ENCODE measurements around the gene NYNRIN. TPM values are rescaled to one million over a fixed set of nuclear protein-coding genes. Genes with fewer than 3 reads are reported as not detected.

NYNRIN gene
- total and polyA plus RNA-seq, 2 of the 8 experiments (the other 6 are each of a cell fraction or from before 2014, with no cell fraction given): 15.2 to 18.3 TPM

DNA sequence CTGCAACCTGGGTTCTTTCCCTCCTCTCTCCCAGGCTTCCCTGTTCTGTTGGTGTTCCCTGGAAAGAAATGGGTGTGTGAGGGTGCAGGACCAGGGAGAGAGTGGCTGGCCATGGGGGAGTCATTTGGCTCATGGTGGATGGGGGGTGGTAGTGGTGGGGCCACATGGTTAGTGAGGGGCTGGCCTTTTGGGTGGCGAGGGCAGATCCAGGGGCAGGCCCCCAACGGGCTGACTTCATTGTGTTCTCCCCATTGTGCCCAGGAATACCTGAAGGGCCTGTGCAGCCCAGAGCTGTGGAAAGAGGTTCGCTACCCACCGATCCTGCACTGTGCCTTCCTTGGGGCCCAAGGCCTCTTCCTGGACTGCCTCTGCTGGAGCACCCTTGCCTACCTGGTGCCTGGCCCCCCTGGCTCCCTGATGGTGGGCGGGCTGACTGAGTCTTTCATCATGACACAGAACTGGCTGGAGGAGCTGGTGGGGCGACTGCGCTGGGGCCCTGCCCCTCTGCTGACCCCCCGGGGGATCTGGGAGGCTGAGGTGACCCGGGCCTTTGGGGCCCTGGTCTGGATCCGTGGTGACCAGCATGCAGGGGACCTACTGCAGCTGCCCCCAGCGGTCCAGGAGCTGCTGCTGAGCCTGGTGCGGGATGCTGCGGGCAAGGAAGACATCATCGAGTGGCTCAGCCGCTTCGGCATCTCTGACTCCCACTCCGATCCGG, 9.0 kb downstream of the NYNRIN start:
- Histone ChIP-seq H2AK5ac (ENCODE audit: low read depth, low read length) (no peak overlapping the region), H3K4me3 (ENCODE audit: extremely low read depth in 1 of 4, insufficient read depth in 2 of 4, low read depth in 3 of 4, low read length in 4 of 4) (no peak overlapping the region), H2BK5ac (ENCODE audit: low read depth, low read length) (no peak overlapping the region), H4K20me1 (replicated peaks in 1 of 2; ENCODE audit: control insufficient read depth in 1 of 2, insufficient read depth in 2 of 2, low read length in 2 of 2) (peaks cover 0 to 2% of the 10 kb centered on the region in 2 experiments), H2BK120ac (replicated peaks; ENCODE audit: low read depth, low read length) (no peak overlapping the region), H3K36me3 (ENCODE audit: control insufficient read depth in 2 of 4, insufficient read depth in 4 of 4, low read length in 3 of 4) (no peaks in the 10 kb centered on the region; a peak in 3 of 8 replicates), H2BK20ac (ENCODE audit: low read length) (no peak overlapping the region), H3K27me3 (replicated peaks in 1 of 4; ENCODE audit: control insufficient read depth in 3 of 4, extremely low read depth in 1 of 4, insufficient read depth in 3 of 4, low read length in 3 of 4) (0 out of 7 replicates have a peak, but pooled peaks cover 0 to 2% (median 0%) of the 10 kb centered on the region in 4 experiments), H3K18ac (ENCODE audit: extremely low read depth, low read length) (no peak overlapping the region), H3K9me3 (ENCODE audit: insufficient read depth in 2 of 2, low read depth in 1 of 2, low read length in 1 of 2) (no peaks in the 10 kb centered on the region), H3K79me1 (ENCODE audit: low read depth, low read length) (peaks cover 3% of the 10 kb centered on the region; the same call in 1 of the 2 replicates), H3K4me2 (ENCODE audit: insufficient read depth in 1 of 2, low read depth in 2 of 2, low read length in 2 of 2) (no peak overlapping the region), H2AFZ (ENCODE audit: low read length) (no peak overlapping the region), H3K4ac (replicated peaks; ENCODE audit: insufficient read length, low read depth, low read length) (no peak overlapping the region), H2BK15ac (ENCODE audit: low read length) (no peak overlapping the region), H3K79me2 (ENCODE audit: control insufficient read depth in 1 of 2, insufficient read depth in 2 of 2, low read length in 2 of 2) (no peaks in the 10 kb centered on the region), H4K5ac (ENCODE audit: insufficient read length, low read depth, low read length) (no peak overlapping the region), H4K8ac (ENCODE audit: extremely low read depth, insufficient read depth, low read length) (0 out of 2 replicates have a peak overlapping the region, but pooled peaks have one; percentile 16), H2BK12ac (ENCODE audit: low read depth, low read length) (no peak overlapping the region), H3K9ac (replicated peaks in 1 of 4; ENCODE audit: extremely low read depth in 1 of 4, low read depth in 3 of 4, low read length in 3 of 4) (no peak overlapping the region), H3K4me1 (replicated peaks in 1 of 4; ENCODE audit: control insufficient read depth in 3 of 4, insufficient read depth in 4 of 4, low read length in 3 of 4) (peaks cover 0 to 4% (median 2%) of the 10 kb centered on the region in 4 experiments; a peak in 3 of 7 replicates), H3K23ac (ENCODE audit: insufficient read length) (no peak overlapping the region), H3K23me2 (ENCODE audit: low read depth, low read length) (peaks cover 2% of the 10 kb centered on the region; the same call in 1 of the 2 replicates), H3K27ac (ENCODE audit: low read depth, low read length) (no peak overlapping the region), H3K56ac (replicated peaks; ENCODE audit: insufficient read length, low read depth, low read length) (no peak overlapping the region), H3K14ac (ENCODE audit: insufficient read length) (no peak overlapping the region), H4K91ac (replicated peaks; ENCODE audit: insufficient read length, low read length) (no peak overlapping the region)
- ChIA-PET POLR2A (ENCODE audit: partially characterized antibody) (interaction anchor here (0.6 to 5.0 kb wide), 6 partner anchors 9 to 165 kb away, joined by 3 to 25 read pairs (median 4); partner anchors contain the start of genes CBLN3, KHNYN, NYNRIN and TINF2), CTCF (ENCODE audit: partially characterized antibody) (interaction anchor here (0.5 to 10.7 kb wide), 17 partner anchors 11 to 1149 kb away, joined by 3 to 78 read pairs (median 5); partner anchors contain the start of genes ADCY4 and RIPK3)
- WGBS, 2 experiments (ENCODE audit: extremely low coverage in 1 of 2, insufficient coverage in 1 of 2, insufficient read length in 1 of 2, insufficient replicate concordance in 2 of 2, low coverage in 1 of 2, low lambda C conversion rate in 2 of 2, missing lambda C conversion rate in 1 of 2): 93% methylated on average over 15 of the region's 18 CpGs; no CpG with 5 or more reads in 1 of the 2 experiments
- DNase-seq (ENCODE audit: low read depth in 1 of 2, low spot score in 2 of 2) (no peak), FAIRE-seq (no peak)
- TF ChIP-seq, protein P1, sequence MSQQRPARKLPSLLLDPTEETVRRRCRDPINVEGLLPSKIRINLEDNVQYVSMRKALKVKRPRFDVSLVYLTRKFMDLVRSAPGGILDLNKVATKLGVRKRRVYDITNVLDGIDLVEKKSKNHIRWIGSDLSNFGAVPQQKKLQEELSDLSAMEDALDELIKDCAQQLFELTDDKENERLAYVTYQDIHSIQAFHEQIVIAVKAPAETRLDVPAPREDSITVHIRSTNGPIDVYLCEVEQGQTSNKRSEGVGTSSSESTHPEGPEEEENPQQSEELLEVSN (IDR thresholded peaks at IDR 0.05): no peak
- no peak for TF ChIP-seq KDM1A (IDR thresholded peaks at IDR 0.05; ENCODE audit: borderline replicate concordance, low read length)
- no peak for TF ChIP-seq YY1 (IDR thresholded peaks at IDR 0.05; ENCODE audit: low read depth, low read length)
- TF ChIP-seq, protein P2, sequence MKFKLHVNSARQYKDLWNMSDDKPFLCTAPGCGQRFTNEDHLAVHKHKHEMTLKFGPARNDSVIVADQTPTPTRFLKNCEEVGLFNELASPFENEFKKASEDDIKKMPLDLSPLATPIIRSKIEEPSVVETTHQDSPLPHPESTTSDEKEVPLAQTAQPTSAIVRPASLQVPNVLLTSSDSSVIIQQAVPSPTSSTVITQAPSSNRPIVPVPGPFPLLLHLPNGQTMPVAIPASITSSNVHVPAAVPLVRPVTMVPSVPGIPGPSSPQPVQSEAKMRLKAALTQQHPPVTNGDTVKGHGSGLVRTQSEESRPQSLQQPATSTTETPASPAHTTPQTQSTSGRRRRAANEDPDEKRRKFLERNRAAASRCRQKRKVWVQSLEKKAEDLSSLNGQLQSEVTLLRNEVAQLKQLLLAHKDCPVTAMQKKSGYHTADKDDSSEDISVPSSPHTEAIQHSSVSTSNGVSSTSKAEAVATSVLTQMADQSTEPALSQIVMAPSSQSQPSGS (IDR thresholded peaks at IDR 0.05; ENCODE audit: low read length): no peak
- TF ChIP-seq RNF2 (IDR thresholded peaks at IDR 0.05; ENCODE audit: borderline replicate concordance, low read depth, low read length, missing control alignments, poor library complexity, severe bottlenecking): no peak
- TF ChIP-seq SP1 (IDR thresholded peaks at IDR 0.05; ENCODE audit: low read depth, low read length): no peak
- TF ChIP-seq NANOG (IDR thresholded peaks at IDR 0.05; ENCODE audit: insufficient read depth, low read depth, low read length, poor library complexity, severe bottlenecking): no peak
- TF ChIP-seq FOSL1 (IDR thresholded peaks at IDR 0.05; ENCODE audit: insufficient read depth, low read depth, low read length): no peak
- no peak for TF ChIP-seq BRCA1 (IDR thresholded peaks at IDR 0.05; ENCODE audit: low read depth, low read length)

Data from H1 (cell line).